Sigmoid colon (tissue), 7 donors: ENCODE data around the gene MAP1LC3B. TPM values are rescaled to one million over a fixed set of nuclear protein-coding genes. Genes with fewer than 3 reads are reported as not detected.

Experiments used
- DNase-seq: peaks from one replicate; pipeline ENCODE4 v3.0.0-alpha.2; 2019
- H3K27ac ChIP-seq, 4 donors: fragments of 200-600 bp; sonication (generic); one replicate each; pipeline ENCODE4 v1.5.1; 2016 to 2019; ENCODE audit warnings: mild to moderate bottlenecking in 1 of 4
- H3K27me3 ChIP-seq, 3 donors: fragments of 200-600 bp; sonication (generic); one replicate each; pipeline ENCODE4 v1.5.1; 2019; ENCODE audit warnings: mild to moderate bottlenecking in 1 of 3
- H3K36me3 ChIP-seq, 4 donors: fragments of 200-600 bp; sonication (generic); one replicate each; pipeline ENCODE4 v1.5.1; 2016 to 2019
- H3K4me1 ChIP-seq, 4 donors: fragments of 200-600 bp; sonication (generic); one replicate each; pipeline ENCODE4 v1.5.1; 2017 to 2019
- H3K4me3 ChIP-seq, 4 donors: fragments of 200-600 bp; sonication (generic); one replicate each; pipeline ENCODE4 v1.5.1; 2017 to 2019; ENCODE audit warnings: mild to moderate bottlenecking in 2 of 4, moderate library complexity in 1 of 4
- H3K9me3 ChIP-seq, 4 donors: fragments of 200-600 bp in 3 of 4; sonication (generic) in 3 of 4; one replicate each; pipeline versions ENCODE4 v1.5.1 to v1.6.1; 2013 to 2019
- EP300 ChIP-seq, 4 donors: sonication (generic); formaldehyde crosslinking; IDR thresholded peaks; one replicate each; pipeline ENCODE4 v1.6.1; 2017; ENCODE audit warnings: antibody characterized with exemption in 4 of 4
- POLR2A ChIP-seq, 2 donors: fragments of 450-650 bp; IDR thresholded peaks; one replicate each; pipeline ENCODE4 v1.6.1; 2016; ENCODE audit warnings: antibody characterized with exemption in 2 of 2, mild to moderate bottlenecking in 2 of 2, moderate library complexity in 2 of 2
- POLR2AphosphoS5 ChIP-seq, 4 donors: sonication (generic); formaldehyde crosslinking; IDR thresholded peaks; one replicate each; pipeline ENCODE4 v1.6.1; 2017; ENCODE audit warnings: antibody characterized with exemption in 4 of 4
- WGBS, 2 donors: extraction: QIAGEN DNeasy Blood & Tissue Kit; methylation state at CpG; one replicate each; pipeline ENCODE4 v1.1.7; 2013; 5-methylcytosine and 5-hydroxymethylcytosine counted together
- intact Hi-C: fragments of 100-400 bp; cut with DNase I; formaldehyde crosslinking; loops from one replicate; pipeline ENCODE4 v1.15.1; 2023
- polyA plus RNA-seq, 3 donors: library from polyadenylated mRNA; stranded (reverse); fragments of 200-250 nt; gene quantifications; one replicate each; pipeline ENCODE4 v1.2.3, GENCODE V29; 2013
- total RNA-seq, 4 donors: library from RNA; depleted of rRNA; stranded (reverse); fragments of >200 nt; gene quantifications; one replicate each; pipeline ENCODE4 v1.1.0, GENCODE V29; 2016
- TF ChIP-seq, protein P1 (sequence below), 4 experiments: fragments of 450-650 bp in 3 of 4; fragments of 200-600 bp in 1 of 4; IDR thresholded peaks; one replicate each; pipeline ENCODE4 v1.5.1; 2016 to 2019; ENCODE audit warnings: antibody characterized with exemption in 4 of 4, mild to moderate bottlenecking in 3 of 4, moderate library complexity in 2 of 4
- donor health status: healthy with polysubstance abuse.
- donor health status: Bipolar disorder and iron deficiency.
- donor health status: healthy.

MAP1LC3B gene
- total and polyA plus RNA-seq, 7 donors = 48.0 to 137 (median 62.4) TPM

DNA sequence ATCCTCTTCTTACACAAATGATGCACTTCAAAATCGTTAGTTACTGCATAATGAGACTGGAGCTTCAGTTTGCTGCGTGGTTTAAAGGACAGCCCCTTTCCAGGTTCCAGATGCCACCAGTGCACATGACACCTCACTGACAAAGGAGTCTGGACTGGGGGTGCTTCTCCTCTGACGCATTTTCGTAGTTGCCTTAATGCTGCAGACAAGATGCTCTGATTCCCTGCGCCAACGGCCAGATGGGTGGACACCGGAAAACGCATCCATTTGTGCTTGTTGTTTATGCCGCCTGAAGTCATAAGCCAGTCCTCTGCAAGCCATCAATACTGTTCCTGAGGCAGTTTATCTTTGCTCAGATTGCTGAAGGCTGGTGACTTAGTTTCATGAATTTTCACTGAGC lies 24.6 kb upstream of the MAP1LC3B start:
- no peak for DNase-seq
- 87 to 88% methylated on average over 9 of the region's 9 CpGs for WGBS, 2 donors
- H3K4me1 ChIP-seq = peaks cover 0 to 81% (median 76%) of the 10 kb centered on the region in 4 donors
- H3K9me3 ChIP-seq = no peaks in the 10 kb centered on the region
- TF ChIP-seq, protein P1, sequence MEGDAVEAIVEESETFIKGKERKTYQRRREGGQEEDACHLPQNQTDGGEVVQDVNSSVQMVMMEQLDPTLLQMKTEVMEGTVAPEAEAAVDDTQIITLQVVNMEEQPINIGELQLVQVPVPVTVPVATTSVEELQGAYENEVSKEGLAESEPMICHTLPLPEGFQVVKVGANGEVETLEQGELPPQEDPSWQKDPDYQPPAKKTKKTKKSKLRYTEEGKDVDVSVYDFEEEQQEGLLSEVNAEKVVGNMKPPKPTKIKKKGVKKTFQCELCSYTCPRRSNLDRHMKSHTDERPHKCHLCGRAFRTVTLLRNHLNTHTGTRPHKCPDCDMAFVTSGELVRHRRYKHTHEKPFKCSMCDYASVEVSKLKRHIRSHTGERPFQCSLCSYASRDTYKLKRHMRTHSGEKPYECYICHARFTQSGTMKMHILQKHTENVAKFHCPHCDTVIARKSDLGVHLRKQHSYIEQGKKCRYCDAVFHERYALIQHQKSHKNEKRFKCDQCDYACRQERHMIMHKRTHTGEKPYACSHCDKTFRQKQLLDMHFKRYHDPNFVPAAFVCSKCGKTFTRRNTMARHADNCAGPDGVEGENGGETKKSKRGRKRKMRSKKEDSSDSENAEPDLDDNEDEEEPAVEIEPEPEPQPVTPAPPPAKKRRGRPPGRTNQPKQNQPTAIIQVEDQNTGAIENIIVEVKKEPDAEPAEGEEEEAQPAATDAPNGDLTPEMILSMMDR (IDR thresholded peaks at IDR 0.05) = no peak
- no peak for TF ChIP-seq POLR2AphosphoS5 (IDR thresholded peaks at IDR 0.05)
- no peak for TF ChIP-seq POLR2A (IDR thresholded peaks at IDR 0.05)
- no peak for TF ChIP-seq EP300 (IDR thresholded peaks at IDR 0.05)
- intact Hi-C loops = no loop called here
- H3K36me3 ChIP-seq = peaks cover 0 to 7% (median 0%) of the 10 kb centered on the region in 4 donors
- no peak overlapping the region for H3K4me3 ChIP-seq
- peak overlapping the region in 2 of 4 donors; percentile 75 to 80 for H3K27ac ChIP-seq
- no peaks in the 10 kb centered on the region for H3K27me3 ChIP-seq

DNA sequence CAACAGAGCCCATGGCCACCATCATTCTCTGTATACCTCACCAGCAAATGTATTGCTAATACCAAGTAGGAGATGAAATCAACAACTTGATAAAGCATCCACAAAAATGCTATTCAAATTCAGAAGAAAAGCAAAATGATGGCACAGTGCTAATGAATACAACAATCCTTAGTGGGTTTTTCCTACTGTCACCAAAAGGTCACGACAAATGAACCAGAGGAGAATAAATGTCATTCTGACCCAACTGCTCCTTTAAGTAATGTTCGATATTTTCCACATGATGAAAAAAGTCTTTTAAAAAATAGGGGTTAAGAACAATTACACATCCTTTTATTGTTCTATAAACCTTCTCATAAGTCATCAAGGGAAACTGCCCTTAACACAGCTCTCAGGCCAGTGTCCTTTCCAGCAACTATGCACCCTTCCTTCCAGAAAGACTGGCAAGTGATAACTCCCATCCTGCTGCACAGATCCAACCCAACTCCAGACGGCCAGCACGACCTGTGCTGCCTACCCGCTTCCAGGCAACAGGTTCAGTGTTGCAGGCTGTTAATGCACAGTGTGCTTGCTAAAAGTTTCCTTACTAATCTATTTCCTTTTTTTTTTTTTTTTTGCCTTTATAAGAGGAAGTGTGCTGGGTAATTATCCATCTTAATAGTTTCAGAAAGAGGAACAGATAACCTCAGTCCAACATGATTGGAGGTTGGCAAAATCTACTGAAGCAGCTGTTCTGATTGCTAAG lies 23.9 kb upstream of the MAP1LC3B start:
- WGBS, 2 donors = 54 to 55% methylated on average over 5 of the region's 5 CpGs
- Histone ChIP-seq H3K4me3 (no peak overlapping the region), H3K4me1 (peaks cover 0 to 81% (median 74%) of the 10 kb centered on the region in 4 donors), H3K27ac (peak overlapping the region in 2 of 4 donors; percentile 75 to 80), H3K27me3 (no peaks in the 10 kb centered on the region), H3K36me3 (peaks cover 0 to 6% (median 0%) of the 10 kb centered on the region in 4 donors), H3K9me3 (no peaks in the 10 kb centered on the region)
- intact Hi-C loops = no loop called here
- TF ChIP-seq, protein P1 (IDR thresholded peaks at IDR 0.05) = no peak
- no peak for TF ChIP-seq POLR2A (IDR thresholded peaks at IDR 0.05)
- no peak for DNase-seq

DNA sequence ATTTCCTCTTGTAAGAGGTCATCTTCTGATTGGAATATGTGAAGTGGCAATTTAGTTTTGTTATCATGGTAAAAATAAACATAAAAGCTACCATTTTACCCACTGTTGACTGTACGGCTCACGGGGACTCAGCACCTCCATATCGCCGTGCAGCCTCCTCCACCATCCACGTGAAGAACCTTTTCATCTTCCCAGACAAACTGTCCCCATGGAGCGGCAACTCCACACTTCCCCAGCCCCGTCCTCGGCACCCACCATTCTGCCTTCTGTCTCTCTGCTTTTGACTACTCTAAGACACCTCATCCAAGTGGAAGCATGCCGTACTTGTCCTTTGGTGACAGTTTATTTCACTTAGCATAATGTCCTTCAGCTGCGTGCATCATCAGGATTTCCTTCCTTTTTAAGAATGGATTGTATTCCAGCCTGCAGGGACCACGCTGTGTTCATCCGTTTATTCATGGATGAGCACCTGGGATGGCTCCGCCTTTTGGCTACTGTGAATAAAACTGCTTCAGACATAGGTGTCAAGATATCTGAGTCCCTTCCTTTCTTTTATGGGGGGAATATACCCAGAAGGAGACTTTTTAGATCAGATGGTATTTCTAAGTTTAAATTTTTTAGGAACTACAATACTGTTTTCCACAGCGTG lies 22.9 kb upstream of the MAP1LC3B start:
- TF ChIP-seq POLR2AphosphoS5 (IDR thresholded peaks at IDR 0.05) (no peak), EP300 (IDR thresholded peaks at IDR 0.05) (no peak), POLR2A (IDR thresholded peaks at IDR 0.05) (no peak)
- TF ChIP-seq, protein P1 (IDR thresholded peaks at IDR 0.05) = no peak
- Histone ChIP-seq H3K4me3 (no peak overlapping the region), H3K36me3 (peaks cover 0 to 6% (median 0%) of the 10 kb centered on the region in 4 donors), H3K27ac (peak overlapping the region in 3 of 4 donors; percentile 8 to 80 (median 75)), H3K9me3 (no peaks in the 10 kb centered on the region), H3K4me1 (peaks cover 0 to 75% (median 70%) of the 10 kb centered on the region in 4 donors), H3K27me3 (no peaks in the 10 kb centered on the region)
- intact Hi-C loops = no loop called here
- no peak for DNase-seq
- WGBS, 2 donors = 91 to 92% methylated on average over 14 of the region's 14 CpGs

DNA sequence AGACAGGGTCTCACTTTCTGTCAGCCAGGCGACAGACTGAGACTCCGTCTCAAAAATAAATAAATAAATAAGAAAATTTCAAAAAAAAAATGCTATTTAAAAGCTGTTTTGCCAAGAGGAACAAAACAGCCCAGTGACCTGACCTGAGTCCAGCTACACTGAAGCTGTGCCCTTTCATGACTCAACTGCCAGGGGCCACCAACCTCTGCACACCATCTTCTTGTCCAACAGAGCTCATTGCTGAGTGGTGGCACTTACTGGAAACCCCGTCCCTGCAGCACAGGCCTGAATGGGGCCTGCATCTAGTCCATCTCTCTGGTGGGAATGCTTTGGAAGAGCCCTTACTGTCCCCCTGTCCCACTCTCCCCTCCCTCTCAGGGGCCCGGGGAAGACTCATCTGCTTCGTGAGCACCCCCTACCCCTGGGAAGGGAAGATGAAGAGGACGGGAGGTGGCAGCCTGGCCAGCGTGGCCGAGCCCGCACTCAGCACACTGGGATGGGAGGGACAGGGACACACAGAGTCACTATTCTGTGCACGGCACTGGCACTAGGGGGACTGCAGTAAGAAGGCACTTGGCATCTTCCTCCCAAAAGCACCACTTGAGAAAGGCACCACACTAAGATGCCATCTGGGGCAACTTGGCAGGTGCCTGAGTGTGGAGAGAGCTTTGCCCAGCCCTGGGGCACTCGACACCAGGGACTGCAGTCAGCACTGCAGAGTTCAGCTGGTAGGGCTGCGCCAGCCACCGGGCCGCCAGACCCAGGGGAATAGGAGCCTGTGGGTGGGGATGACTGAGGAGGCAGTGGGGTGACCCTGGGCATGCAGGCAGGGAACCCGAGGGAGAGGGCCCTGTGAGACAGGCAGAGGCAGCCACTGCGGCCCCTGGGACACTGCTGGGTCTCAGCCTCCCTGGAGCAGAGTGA lies 22.1 kb upstream of the MAP1LC3B start:
- intact Hi-C loops = no loop called here
- peak overlapping the region in 3 of 4 donors; percentile 53 to 80 (median 75) for H3K27ac ChIP-seq

More for the DNA sequence above, 22.1 kb upstream of the MAP1LC3B start:
- Histone ChIP-seq H3K27me3 (no peaks in the 10 kb centered on the region), H3K4me3 (no peak overlapping the region), H3K9me3 (no peaks in the 10 kb centered on the region), H3K36me3 (peaks cover 0 to 6% (median 0%) of the 10 kb centered on the region in 4 donors), H3K4me1 (peaks cover 0 to 75% (median 66%) of the 10 kb centered on the region in 4 donors)
- TF ChIP-seq EP300 (IDR thresholded peaks at IDR 0.05) = no peak
- TF ChIP-seq POLR2A (IDR thresholded peaks at IDR 0.05) = no peak
- TF ChIP-seq, protein P1 (IDR thresholded peaks at IDR 0.05) = no peak
- no peak for TF ChIP-seq POLR2AphosphoS5 (IDR thresholded peaks at IDR 0.05)
- WGBS, 2 donors = 85 to 86% methylated on average over 16 of the region's 16 CpGs
- DNase-seq = no peak
